Measurements from ENCODE around the gene METTL23. TPM values are rescaled to one million over a fixed set of nuclear protein-coding genes. Genes with fewer than 3 reads are reported as not detected.

The METTL23 gene
- total RNA-seq, 3 donors from 2014 or later (not counting 1 experiment from before 2014, with no cell fraction given) = 31.9 to 57.7 (median 34.2) TPM

GRCh38 chr17:76702941-76703637, 23.6 kb upstream of the METTL23 start:
- Mint-ChIP-seq H3K27me3 (ENCODE audit: low read depth in 2 of 2) (no peaks in the 10 kb centered on the region), H3K27ac (no peak overlapping the region), H3K4me1 (peaks cover 0 to 42% of the 10 kb centered on the region in 2 donors), H3K4me3 (no peak overlapping the region), H3K9me3 (no peaks in the 10 kb centered on the region), H3K36me3 (no peaks in the 10 kb centered on the region)
- 98% methylated on average over 10 of the region's 10 CpGs for WGBS (ENCODE audit: insufficient coverage)
- Histone ChIP-seq H3K36me3 (ENCODE audit: control insufficient read depth, insufficient read depth, low read length) (no peaks in the 10 kb centered on the region), H3K9me3 (ENCODE audit: control insufficient read depth, insufficient read depth, low read length) (no peaks in the 10 kb centered on the region), H3K4me1 (ENCODE audit: control insufficient read depth, insufficient read depth, low read length) (peaks cover 22% of the 10 kb centered on the region), H3K4me3 (ENCODE audit: low read length) (no peak overlapping the region), H3K27me3 (ENCODE audit: control insufficient read depth, insufficient read depth, low read length) (no peaks in the 10 kb centered on the region), H3K27ac (ENCODE audit: low read length) (no peak overlapping the region)
- DNase-seq (no peak), ATAC-seq (no peak)
- intact Hi-C loops (cut with micrococcal nuclease) = no loop called here
- TF ChIP-seq CTCF (IDR thresholded peaks at IDR 0.05) = no peak

- Mint-ChIP-seq H3K36me3 (no peaks in the 10 kb centered on the region), H3K27ac (no peak overlapping the region)
Measured at GRCh38 chr17:76704805-76705204, 21.8 kb upstream of the METTL23 start.

GRCh38 chr17:76706817-76707216, 19.8 kb upstream of the METTL23 start:
- Histone ChIP-seq H3K4me1 (ENCODE audit: control insufficient read depth, insufficient read depth, low read length) (peaks cover 23% of the 10 kb centered on the region), H3K4me3 (ENCODE audit: low read length) (no peak overlapping the region), H3K36me3 (ENCODE audit: control insufficient read depth, insufficient read depth, low read length) (no peaks in the 10 kb centered on the region), H3K27me3 (ENCODE audit: control insufficient read depth, insufficient read depth, low read length) (no peaks in the 10 kb centered on the region), H3K9me3 (ENCODE audit: control insufficient read depth, insufficient read depth, low read length) (no peaks in the 10 kb centered on the region), H3K27ac (ENCODE audit: low read length) (no peak overlapping the region)
- ATAC-seq (no peak), DNase-seq (no peak)
- WGBS (ENCODE audit: insufficient coverage) = 97% methylated on average over 3 of the region's 3 CpGs
- Mint-ChIP-seq H3K36me3 (no peaks in the 10 kb centered on the region), H3K4me1 (peaks cover 0 to 41% of the 10 kb centered on the region in 2 donors), H3K27ac (no peak overlapping the region), H3K4me3 (no peak overlapping the region), H3K9me3 (no peaks in the 10 kb centered on the region), H3K27me3 (ENCODE audit: low read depth in 2 of 2) (no peaks in the 10 kb centered on the region)
- no peak for TF ChIP-seq CTCF (IDR thresholded peaks at IDR 0.05)
- intact Hi-C loops (cut with micrococcal nuclease) = no loop called here

More at GRCh38 chr17:76704805-76705204, 21.8 kb upstream of the METTL23 start:
- Histone ChIP-seq H3K27ac (ENCODE audit: low read length) (no peak overlapping the region), H3K27me3 (ENCODE audit: control insufficient read depth, insufficient read depth, low read length) (no peaks in the 10 kb centered on the region), H3K4me1 (ENCODE audit: control insufficient read depth, insufficient read depth, low read length) (peaks cover 25% of the 10 kb centered on the region), H3K4me3 (ENCODE audit: low read length) (no peak overlapping the region), H3K36me3 (ENCODE audit: control insufficient read depth, insufficient read depth, low read length) (no peaks in the 10 kb centered on the region), H3K9me3 (ENCODE audit: control insufficient read depth, insufficient read depth, low read length) (no peaks in the 10 kb centered on the region)
- ATAC-seq = no peak
- DNase-seq = no peak
- H3K27me3 Mint-ChIP-seq (ENCODE audit: low read depth in 2 of 2) = no peaks in the 10 kb centered on the region
- H3K4me1 Mint-ChIP-seq = peaks cover 0 to 50% of the 10 kb centered on the region in 2 donors
- H3K4me3 Mint-ChIP-seq = no peak overlapping the region
- intact Hi-C loops (cut with micrococcal nuclease) = no loop called here
- no peak for TF ChIP-seq CTCF (IDR thresholded peaks at IDR 0.05)
- no peaks in the 10 kb centered on the region for H3K9me3 Mint-ChIP-seq
- 53% methylated on average over 4 of the region's 4 CpGs for WGBS (ENCODE audit: insufficient coverage)

All from natural killer cell (primary cell).